Measurements from ENCODE around the gene COX19.
A peak's percentile ranks its signal among the peaks of the same experiment; 100 is the strongest.

The COX19 gene

GRCh38 chr7:931871-932650, 43.3 kb downstream of the COX19 start:
- no peak for TF ChIP-seq CTCF (IDR thresholded peaks at IDR 0.05; ENCODE audit: low read depth, low read length)
- H3K4me1 ChIP-seq: no peaks in the 10 kb centered on the region; the same call in 1 of the 2 replicates
- no peaks in the 10 kb centered on the region for H3K9me3 ChIP-seq
- DNase-seq: peak; percentile 9
- H3K36me3 ChIP-seq: no peaks in the 10 kb centered on the region
- no peaks in the 10 kb centered on the region for H3K27me3 ChIP-seq
- no peak overlapping the region for H3K4me3 ChIP-seq (ENCODE audit: low read depth, low read length)

DNA sequence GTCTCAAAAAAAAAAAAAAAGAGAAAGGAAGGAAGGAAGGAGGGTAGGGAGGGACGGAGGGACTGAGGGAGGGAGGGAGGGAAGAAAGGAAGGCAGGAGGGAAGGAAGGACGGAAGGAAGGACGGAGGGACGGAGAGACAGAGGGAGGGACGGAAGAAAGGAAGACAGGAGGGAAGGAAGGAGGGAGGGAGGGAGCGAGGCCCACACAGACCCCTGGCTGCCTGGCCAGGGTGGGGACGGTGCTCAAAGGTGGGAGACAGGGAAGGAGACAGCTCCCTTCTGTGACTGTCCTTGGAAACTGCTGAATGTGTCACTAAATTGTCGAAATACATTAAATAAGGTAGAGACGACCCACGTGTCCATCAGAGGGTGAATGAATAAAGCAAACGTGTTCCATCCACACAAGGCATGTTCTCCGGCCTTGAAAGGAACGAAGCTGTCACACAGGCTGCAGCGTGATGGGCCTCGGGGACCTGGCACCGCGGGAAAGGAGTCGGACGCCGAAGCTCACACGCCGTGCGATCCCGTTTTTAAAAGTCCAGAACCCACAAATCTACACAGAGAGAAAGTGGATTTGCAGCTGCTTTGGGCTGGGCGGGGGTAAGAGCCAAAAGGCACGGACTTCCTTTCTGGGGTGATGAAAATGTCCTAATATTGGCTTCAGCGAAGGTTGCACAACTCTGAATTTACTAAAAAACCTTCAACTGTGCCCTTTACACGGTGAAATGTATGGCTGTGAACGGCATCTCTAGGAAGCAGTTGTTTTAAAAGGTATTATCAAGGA, 44.2 kb downstream of the COX19 start:
- Histone ChIP-seq H3K27me3 (no peaks in the 10 kb centered on the region), H3K4me3 (ENCODE audit: low read depth, low read length) (no peak overlapping the region), H3K4me1 (no peaks in the 10 kb centered on the region; the same call in 1 of the 2 replicates), H3K36me3 (no peaks in the 10 kb centered on the region), H3K9me3 (no peaks in the 10 kb centered on the region)
- DNase-seq: peak; percentile 1
- no peak for TF ChIP-seq CTCF (IDR thresholded peaks at IDR 0.05; ENCODE audit: low read depth, low read length)

DNA sequence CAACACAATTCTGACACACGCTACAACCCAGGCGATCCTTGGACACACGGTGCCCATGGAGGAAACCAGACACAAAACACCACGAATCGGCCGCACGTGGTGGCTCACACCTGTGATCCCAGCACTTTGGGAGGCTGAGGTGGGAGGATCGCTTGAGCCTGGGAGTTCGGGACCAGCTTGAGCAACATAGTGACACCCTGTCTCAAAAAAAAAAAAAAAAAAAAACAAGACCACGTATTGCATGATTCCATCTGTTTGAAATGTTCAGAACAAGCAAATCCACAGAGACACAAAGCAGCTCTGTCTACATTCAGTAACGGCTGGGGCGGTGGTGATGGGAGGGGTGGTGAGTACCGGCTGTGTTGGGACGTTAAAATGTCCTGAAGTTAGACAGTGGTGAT, 46.0 kb downstream of the COX19 start:
- Histone ChIP-seq H3K9me3 (no peaks in the 10 kb centered on the region), H3K27me3 (no peaks in the 10 kb centered on the region), H3K4me3 (ENCODE audit: low read depth, low read length) (no peak overlapping the region), H3K36me3 (no peaks in the 10 kb centered on the region), H3K4me1 (peaks cover 3% of the 10 kb centered on the region)
- DNase-seq: no peak
- TF ChIP-seq CTCF (IDR thresholded peaks at IDR 0.05; ENCODE audit: low read depth, low read length): no peak

- Histone ChIP-seq H3K36me3 (no peaks in the 10 kb centered on the region), H3K4me1 (peaks cover 6% of the 10 kb centered on the region), H3K9me3 (no peaks in the 10 kb centered on the region), H3K27me3 (no peaks in the 10 kb centered on the region), H3K4me3 (ENCODE audit: low read depth, low read length) (no peak overlapping the region)
- TF ChIP-seq CTCF (IDR thresholded peaks at IDR 0.05; ENCODE audit: low read depth, low read length): no peak
- DNase-seq: peak; percentile 48
Measured at GRCh38 chr7:927031-927671, 48.2 kb downstream of the COX19 start.

GRCh38 chr7:926061-927030, 49.0 kb downstream of the COX19 start:
- peaks cover 6% of the 10 kb centered on the region for H3K4me1 ChIP-seq
- peak; percentile 11 for DNase-seq
- no peak for TF ChIP-seq CTCF (IDR thresholded peaks at IDR 0.05; ENCODE audit: low read depth, low read length)
- no peak overlapping the region for H3K4me3 ChIP-seq (ENCODE audit: low read depth, low read length)
- no peaks in the 10 kb centered on the region for H3K9me3 ChIP-seq
- H3K36me3 ChIP-seq: no peaks in the 10 kb centered on the region
- no peaks in the 10 kb centered on the region for H3K27me3 ChIP-seq
